NCI-H146 (cell line): Measurements from ENCODE around the gene HBP1.
"Not testable (repeated sequence)": the region's sequence is repeated elsewhere in the genome, so short reads cannot be mapped to it uniquely, and the experiment has no call there.

ENCODE experiments used
- DNase-seq: peaks from one replicate; lab custom pipeline; 2025; lab: John Stamatoyannopoulos, UW

HBP1 gene

GRCh38 chr7:107168233-107169119 lies at the start of gene HBP1:
HBP1 (plus strand) TSS chr7:107169003; CDS start chr7:107179894, 10,891 bp downstream.
- DNase-seq: peak; percentile 99

- no peak for DNase-seq
These were observed 49.3 kb upstream of the HBP1 start for GRCh38 chr7:107119376-107120105.

GRCh38 chr7:107122486-107122911 lies 46.3 kb upstream of the HBP1 start:
- no peak for DNase-seq

GRCh38 chr7:107123392-107123791 lies 45.4 kb upstream of the HBP1 start:
- no peak for DNase-seq

- DNase-seq: peak; percentile 83
These were observed 43.3 kb upstream of the HBP1 start for GRCh38 chr7:107125475-107125874.

GRCh38 chr7:107128217-107128616 lies 40.6 kb upstream of the HBP1 start:
- no peak for DNase-seq

- no peak for DNase-seq
These were observed 40.1 kb upstream of the HBP1 start for GRCh38 chr7:107128748-107129147.

GRCh38 chr7:107130487-107131220 lies 38.1 kb upstream of the HBP1 start:
- peak; percentile 4 for DNase-seq

GRCh38 chr7:107133396-107133795 lies 35.4 kb upstream of the HBP1 start:
- no peak for DNase-seq

- DNase-seq: no peak
These were observed 29.9 kb upstream of the HBP1 start for GRCh38 chr7:107138696-107139420.

GRCh38 chr7:107143875-107144274 lies 24.9 kb upstream of the HBP1 start:
- DNase-seq: not testable (repeated sequence)

- no peak for DNase-seq
These were observed 23.6 kb upstream of the HBP1 start for GRCh38 chr7:107145067-107145838.

GRCh38 chr7:107147464-107148393 lies 21.1 kb upstream of the HBP1 start:
- peak; percentile 21 for DNase-seq

GRCh38 chr7:107148721-107149120 lies 20.1 kb upstream of the HBP1 start:
- no peak for DNase-seq

GRCh38 chr7:107149863-107150262 lies 18.9 kb upstream of the HBP1 start:
- no peak for DNase-seq

- DNase-seq: peak; percentile 61
These were observed 18.3 kb upstream of the HBP1 start for GRCh38 chr7:107150375-107151073.

- DNase-seq: no peak
These were observed 17.3 kb upstream of the HBP1 start for GRCh38 chr7:107151538-107151937.

- DNase-seq: no peak
These were observed 16.8 kb upstream of the HBP1 start for GRCh38 chr7:107152011-107152410.

GRCh38 chr7:107154826-107155225 lies 14.0 kb upstream of the HBP1 start:
- DNase-seq: no peak
